DMS 273 (cell line): ENCODE results near the gene TTLL10.
A peak's percentile ranks its signal among the peaks of the same experiment; 100 is the strongest.

Experiments used
- DNase-seq: peaks from one replicate; lab custom pipeline; 2025; ENCODE audit not compliant: unreplicated experiment; lab: John Stamatoyannopoulos, UW

The TTLL10 gene

GRCh38 chr1:1203561-1204424, 30.1 kb downstream of the TTLL10 start:
- DNase-seq = peak; percentile 76

DNA sequence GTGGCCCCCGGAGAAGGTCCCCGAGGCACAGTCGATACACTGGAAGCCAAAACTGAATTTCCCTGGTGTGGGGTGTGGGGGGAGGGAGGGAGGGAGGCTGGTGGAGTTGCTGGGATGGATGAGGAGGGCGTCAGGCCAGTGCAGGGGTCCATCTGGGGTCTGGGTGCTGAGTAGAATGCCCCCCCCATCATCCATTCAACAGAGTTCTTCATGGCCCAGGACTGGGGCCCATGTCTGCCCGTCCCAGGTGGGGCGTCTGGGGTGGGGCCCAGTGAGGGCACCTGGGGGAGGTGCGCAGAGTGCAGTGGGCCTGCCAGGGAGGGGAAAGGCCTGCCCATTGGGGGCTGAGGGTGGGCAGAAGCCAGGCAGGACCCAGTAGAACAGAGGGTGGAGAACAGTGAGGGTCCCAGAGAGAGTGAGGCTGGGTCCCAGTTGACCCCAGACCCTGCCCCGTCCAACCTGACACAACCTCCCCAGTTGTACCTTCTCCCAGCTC, 30.8 kb downstream of the TTLL10 start:
- DNase-seq = no peak

DNA sequence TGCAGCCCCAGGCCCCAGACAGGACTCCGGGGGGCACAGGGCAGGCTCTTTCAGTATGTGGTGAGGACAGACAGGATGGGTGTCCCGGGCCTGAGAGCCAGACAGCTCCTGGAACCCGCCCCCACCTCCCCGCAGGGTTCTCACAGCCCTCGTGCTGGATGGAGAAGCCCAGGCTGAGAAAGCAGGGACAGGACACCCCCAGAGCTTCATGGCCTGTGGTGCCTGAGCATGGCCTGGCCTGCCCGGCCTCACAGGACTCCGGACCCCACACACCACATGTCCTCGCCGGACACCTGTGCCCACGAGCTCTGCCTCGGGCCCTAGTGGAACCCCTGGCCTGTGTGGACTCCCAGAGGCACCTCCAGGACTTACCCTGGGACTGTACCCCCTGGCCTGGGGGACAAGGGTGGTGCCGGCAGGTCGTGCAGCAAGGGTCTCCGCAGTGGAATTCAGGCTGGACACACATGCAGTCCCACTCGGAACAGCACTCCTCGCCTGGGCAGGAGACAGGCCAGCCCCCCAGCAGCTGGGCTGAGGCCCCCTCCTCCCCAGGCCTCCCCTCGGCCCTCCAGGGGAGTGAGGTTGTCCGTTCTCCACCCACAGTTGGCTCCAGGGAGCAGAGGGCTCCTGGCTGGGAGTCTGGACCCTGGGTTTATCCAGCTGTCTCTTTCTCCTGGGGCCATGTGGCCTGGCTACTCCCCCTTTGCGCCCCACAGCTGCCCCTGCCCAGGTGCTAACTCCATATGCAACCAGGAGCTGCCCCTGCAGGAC, 31.5 kb downstream of the TTLL10 start:
- DNase-seq = no peak

GRCh38 chr1:1205769-1206375, 32.2 kb downstream of the TTLL10 start:
- no peak for DNase-seq

DNA sequence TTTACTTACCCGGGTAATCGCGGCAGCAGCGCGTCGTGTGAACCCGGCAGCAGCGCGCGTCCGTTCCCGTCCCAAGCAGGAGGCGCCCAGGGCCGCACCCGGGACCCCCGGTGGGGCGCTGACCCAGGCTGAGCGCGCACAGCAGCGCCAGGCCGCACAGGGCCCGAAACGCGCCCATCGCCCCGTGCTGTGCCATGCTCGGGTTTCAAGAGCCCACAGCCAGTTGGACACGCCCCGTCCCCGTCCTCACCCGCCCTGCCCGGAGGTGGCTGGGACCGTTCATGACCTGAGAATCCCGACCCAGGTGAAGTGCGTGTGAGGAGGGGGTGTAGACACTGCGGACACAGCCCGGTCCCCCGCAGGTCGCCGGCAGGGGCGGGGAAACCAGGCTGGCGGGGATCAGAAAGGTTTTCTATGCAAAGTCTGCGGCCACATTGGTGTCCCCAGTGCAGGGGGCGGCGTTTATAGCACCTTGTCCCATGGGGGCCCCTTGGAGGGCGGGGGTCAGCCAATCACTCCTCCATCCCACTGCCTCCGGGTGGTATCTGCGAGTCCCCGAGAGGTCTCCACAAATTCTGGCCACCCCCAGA, 32.8 kb downstream of the TTLL10 start, which contains the start of gene TNFRSF18:
TNFRSF18 (minus strand) TSS at position 217 of the 590 bp plus-strand sequence; CDS start at position 196, 21 bp downstream.
- DNase-seq = no peak

GRCh38 chr1:1206966-1207531, 33.4 kb downstream of the TTLL10 start:
- DNase-seq = no peak

DNA sequence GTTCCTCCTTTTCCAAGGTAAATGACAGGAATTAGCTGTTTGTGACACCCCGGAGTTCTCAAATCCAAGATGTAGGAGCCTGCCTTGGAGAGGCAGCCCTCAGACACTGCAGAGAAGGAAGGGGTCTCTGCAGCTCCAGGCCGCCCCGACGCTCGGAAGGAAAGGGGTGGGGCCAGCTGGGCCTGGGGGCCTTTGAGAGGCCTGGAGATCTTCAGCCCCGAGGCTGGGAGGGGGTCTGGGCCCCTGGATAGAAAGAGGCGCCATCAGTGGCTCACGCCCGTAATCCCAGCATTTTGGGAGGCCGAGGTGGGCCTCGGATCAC, 33.9 kb downstream of the TTLL10 start:
- DNase-seq = no peak

GRCh38 chr1:1208713-1209433, 35.2 kb downstream of the TTLL10 start:
- DNase-seq = peak; percentile 64

DNA sequence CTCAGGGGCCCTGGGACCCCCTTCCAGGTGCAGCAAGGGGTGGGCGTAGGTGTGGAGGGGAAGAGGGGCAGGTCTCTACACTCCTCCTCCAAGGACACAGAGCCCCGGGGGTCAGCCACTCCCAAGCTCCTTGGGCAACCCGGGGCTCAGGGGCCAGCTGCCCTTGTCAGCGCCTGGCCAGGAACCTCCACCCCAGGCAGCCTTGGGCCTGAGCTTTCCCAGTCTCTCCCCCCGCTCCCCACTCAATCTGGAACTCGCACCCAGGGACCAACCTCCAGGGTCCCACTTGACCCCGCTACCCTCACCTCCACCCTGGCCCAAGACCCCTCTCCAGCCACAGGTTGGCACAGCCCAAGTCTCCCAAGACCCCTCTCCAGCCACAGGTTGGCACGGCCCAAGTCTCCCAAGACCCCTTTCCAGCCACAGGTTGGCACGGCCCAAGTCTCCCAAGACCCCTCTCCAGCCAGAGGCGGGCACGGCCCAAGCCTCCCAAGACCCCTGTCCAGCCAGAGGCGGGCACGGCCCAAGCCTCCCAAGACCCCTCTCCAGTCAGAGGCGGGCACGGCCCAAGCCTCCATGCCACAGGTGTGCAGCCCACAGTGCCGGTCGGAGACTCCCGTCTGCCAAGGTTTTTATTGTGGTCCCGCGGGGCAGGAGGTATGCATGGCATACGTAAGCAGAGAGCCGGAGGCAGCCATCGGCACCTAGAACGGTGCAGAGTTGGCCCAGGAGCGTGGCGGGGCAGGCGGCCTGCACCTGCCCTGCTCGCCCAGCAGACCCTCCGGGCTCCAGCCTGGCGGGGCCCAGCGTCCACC, 37.3 kb downstream of the TTLL10 start:
- peak; percentile 56 for DNase-seq

- no peak for DNase-seq
Observed at GRCh38 chr1:1211541-1212441, 38.1 kb downstream of the TTLL10 start.

DNA sequence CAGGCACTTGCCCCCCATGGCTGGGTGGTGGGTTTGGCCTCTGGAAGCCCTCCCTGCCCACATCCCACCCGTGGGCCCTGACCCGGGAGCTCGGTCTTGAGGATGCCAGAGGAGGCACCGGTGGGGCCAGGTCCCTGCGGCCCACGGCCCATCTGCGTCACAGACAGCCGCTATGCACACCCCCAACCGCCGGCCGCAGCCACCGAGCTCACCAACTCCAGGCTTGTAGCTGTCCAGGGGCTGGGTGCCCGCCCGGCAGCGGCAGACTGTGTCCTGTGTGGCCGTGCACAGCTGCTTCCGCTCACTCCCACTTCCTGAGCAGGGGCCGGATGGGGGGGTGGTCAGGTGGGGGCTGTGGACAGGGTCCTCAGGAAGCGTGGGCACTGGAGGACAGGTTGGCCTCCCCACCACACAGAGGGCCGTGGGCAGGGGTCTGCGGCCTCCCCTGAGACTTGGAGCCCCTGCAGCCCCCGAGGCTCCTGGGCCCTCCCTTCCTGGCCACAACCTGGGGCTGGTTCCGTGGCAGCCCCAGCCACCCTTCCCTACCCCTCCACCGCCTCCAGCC, 39.2 kb downstream of the TTLL10 start:
- DNase-seq = no peak

DNA sequence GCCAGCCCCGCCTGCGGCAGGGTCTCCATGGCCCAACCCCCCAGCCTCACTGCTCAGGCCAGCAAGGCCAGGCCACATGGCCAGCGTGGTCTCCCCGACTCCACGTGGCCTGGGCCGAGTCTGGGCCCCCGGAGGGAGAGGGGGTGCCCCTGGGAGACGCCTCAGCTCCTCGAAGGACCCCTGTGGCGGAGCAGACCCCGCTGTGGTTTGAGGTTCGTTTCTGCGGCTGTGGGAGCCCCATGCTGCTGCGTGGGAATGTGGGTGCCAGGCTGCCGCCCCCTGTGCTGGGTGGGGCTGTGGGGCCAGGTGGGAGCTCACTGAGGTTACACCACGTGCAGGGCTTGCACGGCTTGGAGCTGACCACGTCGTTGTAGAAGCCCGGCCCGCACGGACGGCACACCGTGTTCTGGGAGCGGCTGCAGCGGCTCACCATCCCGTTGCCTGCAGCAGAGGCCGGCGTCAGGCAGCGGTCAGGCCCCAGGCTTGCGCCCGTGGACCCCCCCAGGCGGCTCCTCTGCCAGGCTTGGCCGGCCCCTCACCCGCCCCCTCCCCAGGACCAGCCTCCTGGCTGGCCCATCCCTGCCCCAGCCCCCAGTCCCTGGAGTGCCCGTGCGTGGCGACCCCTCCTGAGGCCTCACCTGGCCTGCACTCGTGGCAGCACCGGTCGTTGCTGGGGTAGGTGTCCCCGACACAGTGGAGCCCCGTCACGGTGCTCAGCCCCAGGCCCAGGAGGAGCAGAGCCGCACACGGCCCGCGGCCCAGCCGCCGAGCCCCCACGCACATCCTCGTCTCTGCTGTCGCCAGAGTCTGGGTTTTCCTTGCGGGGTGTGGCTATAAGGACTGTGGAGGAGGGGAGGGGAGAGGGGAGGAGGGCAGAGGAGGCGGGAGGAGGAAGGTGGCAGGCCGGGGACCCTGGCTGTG, 39.9 kb downstream of the TTLL10 start, which contains the start of gene TNFRSF4:
TNFRSF4 (minus strand) TSS at position 809 of the 921 bp plus-strand sequence; CDS start at position 783, 26 bp downstream.
- DNase-seq = no peak

GRCh38 chr1:1215080-1215676, 41.5 kb downstream of the TTLL10 start:
- no peak for DNase-seq

- no peak for DNase-seq
Observed at GRCh38 chr1:1215881-1216605, 42.4 kb downstream of the TTLL10 start.

DNA sequence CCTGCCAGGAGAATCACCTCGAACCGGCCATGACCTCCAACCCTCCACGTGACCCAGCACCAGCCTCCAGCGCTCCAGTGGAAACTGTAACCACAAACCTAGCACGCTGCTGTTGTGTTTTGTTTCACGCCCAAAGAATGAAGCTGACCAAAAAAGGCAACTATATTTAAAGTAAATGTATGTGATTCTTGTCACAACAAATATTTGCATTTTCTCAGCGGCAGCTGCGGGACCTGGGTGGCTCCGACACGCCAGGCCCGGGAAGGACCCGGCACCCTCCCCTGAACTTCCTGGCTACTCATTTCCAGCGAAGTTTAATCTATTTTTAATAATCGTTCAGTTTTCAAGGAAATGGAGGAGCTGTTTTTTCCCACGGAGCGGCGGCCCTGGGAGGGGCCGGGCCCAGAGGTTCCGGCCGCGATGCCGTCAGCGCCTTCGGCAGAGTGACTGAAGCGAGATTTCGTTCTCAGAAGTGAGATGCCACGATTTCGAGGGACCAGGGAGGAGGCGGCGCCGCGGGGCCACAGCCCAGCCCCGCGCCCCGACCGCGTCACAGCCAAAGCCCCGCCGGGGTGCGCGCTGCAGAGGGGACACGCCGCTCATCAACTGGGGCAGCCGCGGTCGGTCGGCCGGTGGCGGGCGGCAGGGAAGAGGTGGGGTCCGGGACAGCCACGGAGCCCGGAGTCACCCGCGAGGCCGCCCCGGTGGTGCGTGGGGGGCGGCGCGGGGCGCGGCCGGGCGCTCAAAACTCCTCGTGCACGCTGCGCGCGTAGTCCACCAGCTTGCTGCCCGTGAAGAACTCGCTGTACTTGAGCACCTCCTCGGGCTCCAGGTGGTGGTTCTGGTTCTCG, 43.3 kb downstream of the TTLL10 start:
- no peak for DNase-seq
